HFFc6 (cell line): ENCODE results near the gene MED29. TPM values are rescaled to one million over a fixed set of nuclear protein-coding genes. Genes with fewer than 3 reads are reported as not detected.

Experiments
- DNase-seq: peaks from one replicate; pipeline ENCODE4 v3.0.0-alpha.2; 2018
- H3K27ac Mint-ChIP-seq: 2 replicates; pipeline ENCODE4 v1.8.0; 2020; ENCODE audit warnings: mild to moderate bottlenecking, mixed read lengths
- H3K27me3 Mint-ChIP-seq: 2 replicates; pipeline ENCODE4 v1.8.0; 2021; ENCODE audit warnings: mild to moderate bottlenecking, moderate library complexity, mixed read lengths; ENCODE audit not compliant: insufficient read depth
- H3K36me3 Mint-ChIP-seq: 2 replicates; pipeline ENCODE4 v1.8.0; 2021; ENCODE audit warnings: low read depth, mixed read lengths
- H3K4me1 Mint-ChIP-seq: 2 replicates; pipeline ENCODE4 v1.8.0; 2020; ENCODE audit warnings: low read depth, mixed read lengths
- H3K4me3 Mint-ChIP-seq: 2 replicates; pipeline ENCODE4 v1.8.0; 2020; ENCODE audit warnings: mild to moderate bottlenecking, moderate library complexity, mixed read lengths
- H3K9me3 Mint-ChIP-seq: 2 replicates; pipeline ENCODE4 v1.8.0; 2020; ENCODE audit warnings: mild to moderate bottlenecking, mixed read lengths
- CTCF ChIP-seq: fragments of 200-600 bp; sonication (generic); IDR thresholded peaks from 2 replicates; pipeline ENCODE4 v1.5.0; 2021; ENCODE audit warnings: antibody characterized with exemption, mild to moderate bottlenecking
- total RNA-seq, 6 experiments: library from RNA; stranded (reverse); fragmentation: NEBNext Ultra II Directional; extraction: Animal tissue kit (Norgen Biotek cat#: 25700); gene quantifications; 2 replicates in 1 of 6; 3 replicates in 5 of 6; pipeline ENCODE4 v1.2.3, GENCODE V29; 2021

The MED29 gene
- total RNA-seq, 6 experiments from 2014 or later, result 38.2 to 48.5 (median 45.2) TPM

GRCh38 chr19:39347332-39348164 lies 43.6 kb upstream of the MED29 start:
- H3K9me3 Mint-ChIP-seq, result no peaks in the 10 kb centered on the region
- H3K4me3 Mint-ChIP-seq, result peak overlapping the region; percentile 61
- peaks cover 52% of the 10 kb centered on the region for H3K36me3 Mint-ChIP-seq
- DNase-seq, result peak; percentile 25
- H3K27me3 Mint-ChIP-seq, result peaks cover 3% of the 10 kb centered on the region
- no peak for TF ChIP-seq CTCF
- H3K4me1 Mint-ChIP-seq, result peaks cover 77% of the 10 kb centered on the region
- H3K27ac Mint-ChIP-seq, result peak overlapping the region; percentile 76

GRCh38 chr19:39349326-39349725 lies 41.9 kb upstream of the MED29 start:
- no peak for DNase-seq
- peaks cover 64% of the 10 kb centered on the region for H3K4me1 Mint-ChIP-seq
- no peaks in the 10 kb centered on the region for H3K9me3 Mint-ChIP-seq
- no peaks in the 10 kb centered on the region; the same call in 1 of the 2 replicates for H3K27me3 Mint-ChIP-seq
- H3K36me3 Mint-ChIP-seq, result peaks cover 42% of the 10 kb centered on the region
- no peak for TF ChIP-seq CTCF
- no peak overlapping the region for H3K27ac Mint-ChIP-seq
- H3K4me3 Mint-ChIP-seq, result no peak overlapping the region

- peaks cover 36% of the 10 kb centered on the region for H3K36me3 Mint-ChIP-seq
- no peak for TF ChIP-seq CTCF
- no peak for DNase-seq
- H3K4me1 Mint-ChIP-seq, result peaks cover 56% of the 10 kb centered on the region
- no peaks in the 10 kb centered on the region for H3K9me3 Mint-ChIP-seq
- no peaks in the 10 kb centered on the region for H3K27me3 Mint-ChIP-seq
- H3K4me3 Mint-ChIP-seq, result no peak overlapping the region
- no peak overlapping the region for H3K27ac Mint-ChIP-seq
These were observed 41.0 kb upstream of the MED29 start for GRCh38 chr19:39350156-39350555.

GRCh38 chr19:39351537-39352064 lies 39.6 kb upstream of the MED29 start:
- Mint-ChIP-seq H3K4me3 (no peak overlapping the region), H3K4me1 (peaks cover 41% of the 10 kb centered on the region), H3K36me3 (peaks cover 38% of the 10 kb centered on the region), H3K9me3 (no peaks in the 10 kb centered on the region), H3K27ac (peak overlapping the region; percentile 52), H3K27me3 (no peaks in the 10 kb centered on the region)
- peak; percentile 21 for DNase-seq
- TF ChIP-seq CTCF, result peak; percentile 37

- H3K27me3 Mint-ChIP-seq, result no peaks in the 10 kb centered on the region
- peaks cover 31% of the 10 kb centered on the region for H3K4me1 Mint-ChIP-seq
- no peak overlapping the region for H3K4me3 Mint-ChIP-seq
- peaks cover 39% of the 10 kb centered on the region for H3K36me3 Mint-ChIP-seq
- H3K27ac Mint-ChIP-seq, result peak overlapping the region; percentile 52
- TF ChIP-seq CTCF, result no peak
- DNase-seq, result no peak
- no peaks in the 10 kb centered on the region for H3K9me3 Mint-ChIP-seq
These were observed 38.6 kb upstream of the MED29 start for GRCh38 chr19:39352381-39353255.
